ENCODE measurements around the gene TDP2. TPM values are rescaled to one million over a fixed set of nuclear protein-coding genes. Genes with fewer than 3 reads are reported as not detected.

The TDP2 gene
- total RNA-seq, 1 experiment from 2014 or later = 30.2 TPM

DNA sequence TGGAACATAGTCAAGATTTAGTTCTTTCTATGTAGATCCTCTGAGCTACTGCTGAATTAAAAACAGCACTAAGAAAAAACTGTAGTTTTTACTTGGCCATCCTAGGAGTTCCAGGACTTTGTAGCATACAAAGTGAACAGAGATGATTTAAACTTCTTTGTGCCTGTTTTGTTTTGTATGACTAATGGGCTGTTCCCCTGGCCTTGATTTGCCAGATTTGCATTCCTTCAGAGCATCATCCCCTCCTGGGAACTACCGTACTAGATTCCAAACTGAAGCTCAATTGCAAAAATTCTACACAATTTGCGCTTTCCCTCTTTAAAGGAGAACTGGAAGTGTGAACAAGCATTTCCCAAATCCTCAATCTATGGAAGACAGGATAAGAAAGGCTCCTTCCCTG is 23.3 kb upstream of the TDP2 start:
- Histone ChIP-seq H3K9me2 (ENCODE audit: insufficient read depth) (no peaks in the 10 kb centered on the region), H3K4me3 (replicated peaks in 1 of 2; ENCODE audit: low read depth in 1 of 2, low read length in 2 of 2) (no peak overlapping the region), H3K4me2 (ENCODE audit: low read length) (no peak overlapping the region), H3K4me1 (ENCODE audit: control insufficient read depth in 1 of 2, insufficient read depth in 2 of 2, low read length in 2 of 2) (no peaks in the 10 kb centered on the region), H3K27me3 (ENCODE audit: insufficient read depth, low read length) (no peaks in the 10 kb centered on the region), H4K20me1 (ENCODE audit: insufficient read depth) (no peaks in the 10 kb centered on the region), H3K27ac (ENCODE audit: low read depth, low read length) (no peak overlapping the region), H3K9me3 (ENCODE audit: control insufficient read depth in 1 of 2, insufficient read depth in 1 of 2, low read depth in 1 of 2, low read length in 2 of 2) (no peaks in the 10 kb centered on the region), H3K36me3 (ENCODE audit: control insufficient read depth in 1 of 2, insufficient read depth in 2 of 2, low read length in 2 of 2) (no peaks in the 10 kb centered on the region), H3K79me2 (ENCODE audit: insufficient read depth, low read length) (no peaks in the 10 kb centered on the region), H2AFZ (ENCODE audit: low read depth, low read length, poor library complexity, severe bottlenecking) (no peak overlapping the region), H3K9ac (ENCODE audit: low read length) (no peak overlapping the region)
- ATAC-seq (no peak), DNase-seq (ENCODE audit: low read depth, low spot score) (no peak)
- POLR2A ChIA-PET = no interaction called here
- BruUV-seq (replicated peaks) = no TSS peak
- CTCF ChIA-PET = interaction anchor here (2.0 kb wide), 1 partner anchor 109 kb away, joined by 9 read pairs; no protein-coding TSS in a partner anchor
- intact Hi-C loops (cut with micrococcal nuclease) = no loop called here
- TF ChIP-seq TCF7L2 (IDR thresholded peaks at IDR 0.05; ENCODE audit: borderline replicate concordance, extremely low read depth, insufficient read depth, insufficient read length) = no peak
- TF ChIP-seq ATF3 (IDR thresholded peaks at IDR 0.05) = no peak
- no peak for TF ChIP-seq REST (IDR thresholded peaks at IDR 0.05; ENCODE audit: low read depth)
- TF ChIP-seq CTCF (IDR thresholded peaks at IDR 0.05 in 2 of 3, conservative IDR thresholded peaks at IDR 0.05 in 1 of 3; ENCODE audit: borderline replicate concordance in 1 of 3, insufficient read depth in 1 of 3, low read depth in 2 of 3, low read length in 2 of 3) = no peak
- TF ChIP-seq, protein P1, sequence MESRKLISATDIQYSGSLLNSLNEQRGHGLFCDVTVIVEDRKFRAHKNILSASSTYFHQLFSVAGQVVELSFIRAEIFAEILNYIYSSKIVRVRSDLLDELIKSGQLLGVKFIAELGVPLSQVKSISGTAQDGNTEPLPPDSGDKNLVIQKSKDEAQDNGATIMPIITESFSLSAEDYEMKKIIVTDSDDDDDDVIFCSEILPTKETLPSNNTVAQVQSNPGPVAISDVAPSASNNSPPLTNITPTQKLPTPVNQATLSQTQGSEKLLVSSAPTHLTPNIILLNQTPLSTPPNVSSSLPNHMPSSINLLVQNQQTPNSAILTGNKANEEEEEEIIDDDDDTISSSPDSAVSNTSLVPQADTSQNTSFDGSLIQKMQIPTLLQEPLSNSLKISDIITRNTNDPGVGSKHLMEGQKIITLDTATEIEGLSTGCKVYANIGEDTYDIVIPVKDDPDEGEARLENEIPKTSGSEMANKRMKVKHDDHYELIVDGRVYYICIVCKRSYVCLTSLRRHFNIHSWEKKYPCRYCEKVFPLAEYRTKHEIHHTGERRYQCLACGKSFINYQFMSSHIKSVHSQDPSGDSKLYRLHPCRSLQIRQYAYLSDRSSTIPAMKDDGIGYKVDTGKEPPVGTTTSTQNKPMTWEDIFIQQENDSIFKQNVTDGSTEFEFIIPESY (IDR thresholded peaks at IDR 0.05; ENCODE audit: extremely low read depth, insufficient replicate concordance, low read length) = no peak
- TF ChIP-seq RAD21 (IDR thresholded peaks at IDR 0.05; ENCODE audit: low read depth) = no peak
- TF ChIP-seq, protein P2, sequence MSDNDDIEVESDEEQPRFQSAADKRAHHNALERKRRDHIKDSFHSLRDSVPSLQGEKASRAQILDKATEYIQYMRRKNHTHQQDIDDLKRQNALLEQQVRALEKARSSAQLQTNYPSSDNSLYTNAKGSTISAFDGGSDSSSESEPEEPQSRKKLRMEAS (IDR thresholded peaks at IDR 0.05) = no peak
- no peak for TF ChIP-seq SIN3A (IDR thresholded peaks at IDR 0.05; ENCODE audit: low read depth)
- TF ChIP-seq EGR1 (IDR thresholded peaks at IDR 0.05; ENCODE audit: low read depth) = no peak
- no peak for TF ChIP-seq ELF1 (IDR thresholded peaks at IDR 0.05; ENCODE audit: borderline replicate concordance, low read depth)
- TF ChIP-seq EZH2phosphoT487 (IDR thresholded peaks at IDR 0.05; ENCODE audit: borderline replicate concordance) = no peak
- RAD21 ChIA-PET (ENCODE audit: low non-redundant PET in 1 of 2, low total read pairs in 2 of 2, uncharacterized antibody in 2 of 2, unreplicated experiment in 2 of 2) = no interaction called here

All from HCT116 (cell line).